ENCODE data around the gene PRR35.
A peak's percentile ranks its signal among the peaks of the same experiment; 100 is the strongest.

The PRR35 gene

GRCh38 chr16:549544-550263 is 10.5 kb upstream of the PRR35 start:
- no peak for DNase-seq (ENCODE audit: extremely low read depth, low read depth)
- peak; percentile 6 for TF ChIP-seq CTCF (IDR thresholded peaks at IDR 0.05; ENCODE audit: low read depth, low read length, missing control alignments)
- no peak overlapping the region for H3K4me3 ChIP-seq (replicated peaks; ENCODE audit: low read depth, low read length)

GRCh38 chr16:551210-551609 is 9.0 kb upstream of the PRR35 start:
- no peak for DNase-seq (ENCODE audit: extremely low read depth, low read depth)
- no peak overlapping the region for H3K4me3 ChIP-seq (replicated peaks; ENCODE audit: low read depth, low read length)
- TF ChIP-seq CTCF (IDR thresholded peaks at IDR 0.05; ENCODE audit: low read depth, low read length, missing control alignments): no peak

GRCh38 chr16:552171-552570 is 8.0 kb upstream of the PRR35 start:
- no peak for DNase-seq (ENCODE audit: extremely low read depth, low read depth)
- TF ChIP-seq CTCF (IDR thresholded peaks at IDR 0.05; ENCODE audit: low read depth, low read length, missing control alignments): no peak
- H3K4me3 ChIP-seq (replicated peaks; ENCODE audit: low read depth, low read length): no peak overlapping the region

GRCh38 chr16:553601-554296 is 6.4 kb upstream of the PRR35 start:
- TF ChIP-seq CTCF (IDR thresholded peaks at IDR 0.05; ENCODE audit: low read depth, low read length, missing control alignments): no peak
- DNase-seq (ENCODE audit: extremely low read depth, low read depth): no peak

GRCh38 chr16:554297-554621 is 5.9 kb upstream of the PRR35 start:
- no peak for DNase-seq (ENCODE audit: extremely low read depth, low read depth)
- H3K4me3 ChIP-seq (replicated peaks; ENCODE audit: low read depth, low read length): no peak overlapping the region
- TF ChIP-seq CTCF (IDR thresholded peaks at IDR 0.05; ENCODE audit: low read depth, low read length, missing control alignments): no peak

More at GRCh38 chr16:553601-554296, 6.4 kb upstream of the PRR35 start:
- no peak overlapping the region for H3K4me3 ChIP-seq (replicated peaks; ENCODE audit: low read depth, low read length)

GRCh38 chr16:554640-555365 is 5.4 kb upstream of the PRR35 start:
- no peak for DNase-seq (ENCODE audit: extremely low read depth, low read depth)
- H3K4me3 ChIP-seq (replicated peaks; ENCODE audit: low read depth, low read length): no peak overlapping the region
- TF ChIP-seq CTCF (IDR thresholded peaks at IDR 0.05; ENCODE audit: low read depth, low read length, missing control alignments): no peak
